Caco-2 (cell line): ENCODE measurements around the gene STXBP1. TPM values are rescaled to one million over a fixed set of nuclear protein-coding genes. Genes with fewer than 3 reads are reported as not detected.

ENCODE experiments used
- BruUV-seq: library from RNA; stranded (reverse); fragments of 400-500 nt; replicated peaks from 2 replicates; lab custom pipeline; 2021; lab: Mats Ljungman, UMichigan
- CTCF ChIA-PET: fragments of 300-600 bp; sonication (Branson Sonifier 250); formaldehyde crosslinking; loops from one replicate; lab custom pipeline; 2022; ENCODE audit warnings: antibody characterized with exemption; lab: Charles Lee
- POLR2A ChIA-PET: fragments of 300-600 bp; sonication (Branson Sonifier 250); formaldehyde crosslinking; loops from one replicate; lab custom pipeline; 2022; ENCODE audit warnings: antibody characterized with exemption; lab: Charles Lee
- DNase-seq, 2 experiments: peaks; one replicate each; pipeline versions ENCODE4 v3.0.0 to v3.0.0-alpha.2; 2020 to 2022
- H3K27me3 ChIP-seq: replicated peaks from 2 replicates; pipeline ENCODE4 v1.6.0; 2011; ENCODE audit warnings: low read length; ENCODE audit not compliant: control insufficient read depth, insufficient read depth
- H3K36me3 ChIP-seq: 2 replicates; pipeline ENCODE4 v1.5.1; 2011; ENCODE audit warnings: low read length; ENCODE audit not compliant: control insufficient read depth, insufficient read depth
- H3K4me1 ChIP-seq: fragments of 250-450 bp; sonication (Bioruptor Pico); 2 replicates; pipeline ENCODE4 v1.5.1; 2020; ENCODE audit warnings: mild to moderate bottlenecking
- H3K4me3 ChIP-seq: 2 replicates; pipeline ENCODE4 v1.5.1; 2011; ENCODE audit warnings: low read depth, mild to moderate bottlenecking, control low read depth, low read length
- H3K9me3 ChIP-seq: fragments of 250-450 bp; sonication (Bioruptor Pico); 2 replicates; pipeline ENCODE4 v1.5.1; 2020; ENCODE audit warnings: mild to moderate bottlenecking, moderate library complexity
- H3K27ac Mint-ChIP-seq: one replicate; pipeline ENCODE4 v1.8.0; 2022; ENCODE audit warnings: mixed read lengths; ENCODE audit not compliant: unreplicated experiment
- H3K27me3 Mint-ChIP-seq: one replicate; pipeline ENCODE4 v1.8.0; 2022; ENCODE audit warnings: mixed read lengths; ENCODE audit not compliant: insufficient read depth, unreplicated experiment
- H3K36me3 Mint-ChIP-seq: one replicate; pipeline ENCODE4 v1.8.0; 2022; ENCODE audit warnings: mild to moderate bottlenecking, mixed read lengths; ENCODE audit not compliant: insufficient read depth, unreplicated experiment
- H3K4me1 Mint-ChIP-seq: one replicate; pipeline ENCODE4 v1.8.0; 2022; ENCODE audit warnings: low read depth, mixed read lengths; ENCODE audit not compliant: unreplicated experiment
- H3K4me3 Mint-ChIP-seq: one replicate; pipeline ENCODE4 v1.8.0; 2022; ENCODE audit warnings: mild to moderate bottlenecking, moderate library complexity, mixed read lengths; ENCODE audit not compliant: unreplicated experiment
- H3K9me3 Mint-ChIP-seq: one replicate; pipeline ENCODE4 v1.8.0; 2022; ENCODE audit warnings: mixed read lengths; ENCODE audit not compliant: unreplicated experiment
- intact Hi-C: fragments of 100-400 bp; cut with micrococcal nuclease; formaldehyde crosslinking; loops from one replicate; pipeline ENCODE4 v1.10.0; 2022; ENCODE audit not compliant: unreplicated experiment
- total RNA-seq: library from RNA; stranded (reverse); gene quantifications from 2 replicates; pipeline ENCODE4 v1.2.3, GENCODE V29; 2022
- TF ChIP-seq, protein P1 (sequence below), 2 experiments: fragments of 200-600 bp in 1 of 2; IDR thresholded peaks; 1 replicate in 1 of 2; 2 replicates in 1 of 2; pipeline versions ENCODE4 v1.5.1 to v1.8.0; 2011 to 2022; ENCODE audit warnings: antibody characterized with exemption in 1 of 2, control low read depth in 1 of 2, inconsistent platforms in 1 of 2, low read depth in 1 of 2, low read length in 1 of 2, mild to moderate bottlenecking in 1 of 2, moderate library complexity in 1 of 2; ENCODE audit not compliant: insufficient read depth in 1 of 2, severe bottlenecking in 1 of 2, unreplicated experiment in 1 of 2

Gene STXBP1
- total RNA-seq, 1 experiment from 2014 or later, result 5.5 TPM

DNA sequence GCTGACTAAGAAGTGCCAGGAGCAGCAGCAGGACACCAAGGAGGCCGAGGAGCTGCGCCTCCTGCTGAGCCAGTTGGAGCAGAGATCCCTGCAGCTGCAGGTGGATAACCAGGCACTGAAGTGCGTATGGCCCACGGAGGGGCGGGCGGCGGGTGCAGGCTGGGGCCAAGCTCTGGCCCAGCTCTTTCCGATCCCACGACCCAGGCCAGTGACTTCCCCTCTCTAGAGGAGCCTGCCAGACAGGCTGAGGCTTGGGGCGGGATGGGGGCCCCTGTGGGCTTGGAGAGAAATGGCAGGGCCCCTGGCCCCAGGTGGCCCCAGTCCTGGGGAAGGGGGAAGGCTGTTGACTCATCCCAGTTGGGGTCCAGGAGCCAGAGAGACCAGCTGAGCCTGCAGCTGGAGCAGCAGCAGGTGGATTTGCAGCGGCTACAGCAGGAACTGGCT lies 99.8 kb downstream of the STXBP1 start:
- peaks cover 4% of the 10 kb centered on the region; the same call in 1 of the 2 replicates for H3K4me1 ChIP-seq
- no peak for DNase-seq
- TF ChIP-seq, protein P1, sequence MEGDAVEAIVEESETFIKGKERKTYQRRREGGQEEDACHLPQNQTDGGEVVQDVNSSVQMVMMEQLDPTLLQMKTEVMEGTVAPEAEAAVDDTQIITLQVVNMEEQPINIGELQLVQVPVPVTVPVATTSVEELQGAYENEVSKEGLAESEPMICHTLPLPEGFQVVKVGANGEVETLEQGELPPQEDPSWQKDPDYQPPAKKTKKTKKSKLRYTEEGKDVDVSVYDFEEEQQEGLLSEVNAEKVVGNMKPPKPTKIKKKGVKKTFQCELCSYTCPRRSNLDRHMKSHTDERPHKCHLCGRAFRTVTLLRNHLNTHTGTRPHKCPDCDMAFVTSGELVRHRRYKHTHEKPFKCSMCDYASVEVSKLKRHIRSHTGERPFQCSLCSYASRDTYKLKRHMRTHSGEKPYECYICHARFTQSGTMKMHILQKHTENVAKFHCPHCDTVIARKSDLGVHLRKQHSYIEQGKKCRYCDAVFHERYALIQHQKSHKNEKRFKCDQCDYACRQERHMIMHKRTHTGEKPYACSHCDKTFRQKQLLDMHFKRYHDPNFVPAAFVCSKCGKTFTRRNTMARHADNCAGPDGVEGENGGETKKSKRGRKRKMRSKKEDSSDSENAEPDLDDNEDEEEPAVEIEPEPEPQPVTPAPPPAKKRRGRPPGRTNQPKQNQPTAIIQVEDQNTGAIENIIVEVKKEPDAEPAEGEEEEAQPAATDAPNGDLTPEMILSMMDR (IDR thresholded peaks at IDR 0.05; ENCODE audit: insufficient read depth in 1 of 2, low read depth in 1 of 2, low read length in 1 of 2, severe bottlenecking in 1 of 2, unreplicated experiment in 1 of 2), result no peak
- Mint-ChIP-seq H3K27ac (no peak overlapping the region), H3K9me3 (peaks cover 9% of the 10 kb centered on the region), H3K4me3 (no peak overlapping the region), H3K27me3 (no peaks in the 10 kb centered on the region), H3K4me1 (peaks cover 7% of the 10 kb centered on the region), H3K36me3 (peaks cover 6% of the 10 kb centered on the region)
- H3K4me3 ChIP-seq, result no peak overlapping the region
- ChIA-PET POLR2A (no interaction called here), CTCF (no interaction called here)
- H3K36me3 ChIP-seq, result no peaks in the 10 kb centered on the region
- intact Hi-C loops, result no loop called here
- no peaks in the 10 kb centered on the region for H3K9me3 ChIP-seq
- BruUV-seq, result no TSS peak
- H3K27me3 ChIP-seq, result no peaks in the 10 kb centered on the region

DNA sequence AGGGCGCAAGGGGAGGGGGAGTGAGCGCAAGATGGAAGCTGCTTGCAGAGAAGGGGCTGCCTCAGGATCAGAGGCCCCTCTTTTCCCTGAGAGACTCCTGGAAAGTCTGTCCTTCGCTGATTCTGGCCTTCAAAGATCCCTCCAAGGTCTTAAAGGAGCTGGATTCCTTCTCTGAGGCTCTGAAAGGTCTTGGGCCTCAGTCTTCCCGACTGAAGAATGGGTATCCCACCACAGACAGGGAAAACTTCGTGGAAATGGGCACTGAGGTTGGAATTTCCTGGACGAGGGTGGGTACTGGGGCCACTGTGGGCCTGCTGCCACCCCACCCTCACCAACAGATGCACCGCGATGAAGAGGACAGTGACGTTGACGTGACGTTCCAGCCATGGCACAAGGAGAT lies 100.3 kb downstream of the STXBP1 start:
- Mint-ChIP-seq H3K36me3 (peaks cover 6% of the 10 kb centered on the region), H3K27ac (no peak overlapping the region), H3K9me3 (peaks cover 9% of the 10 kb centered on the region), H3K4me1 (peaks cover 7% of the 10 kb centered on the region), H3K4me3 (no peak overlapping the region), H3K27me3 (no peaks in the 10 kb centered on the region)
- H3K36me3 ChIP-seq, result no peaks in the 10 kb centered on the region
- H3K27me3 ChIP-seq, result no peaks in the 10 kb centered on the region
- H3K4me3 ChIP-seq, result no peak overlapping the region
- BruUV-seq, result no TSS peak
- peaks cover 4% of the 10 kb centered on the region; the same call in 1 of the 2 replicates for H3K4me1 ChIP-seq
- TF ChIP-seq, protein P1 (IDR thresholded peaks at IDR 0.05; ENCODE audit: insufficient read depth in 1 of 2, low read depth in 1 of 2, low read length in 1 of 2, severe bottlenecking in 1 of 2, unreplicated experiment in 1 of 2), result no peak
- CTCF ChIA-PET, result no interaction called here
- DNase-seq, result no peak
- POLR2A ChIA-PET, result no interaction called here
- intact Hi-C loops, result no loop called here
- H3K9me3 ChIP-seq, result no peaks in the 10 kb centered on the region

DNA sequence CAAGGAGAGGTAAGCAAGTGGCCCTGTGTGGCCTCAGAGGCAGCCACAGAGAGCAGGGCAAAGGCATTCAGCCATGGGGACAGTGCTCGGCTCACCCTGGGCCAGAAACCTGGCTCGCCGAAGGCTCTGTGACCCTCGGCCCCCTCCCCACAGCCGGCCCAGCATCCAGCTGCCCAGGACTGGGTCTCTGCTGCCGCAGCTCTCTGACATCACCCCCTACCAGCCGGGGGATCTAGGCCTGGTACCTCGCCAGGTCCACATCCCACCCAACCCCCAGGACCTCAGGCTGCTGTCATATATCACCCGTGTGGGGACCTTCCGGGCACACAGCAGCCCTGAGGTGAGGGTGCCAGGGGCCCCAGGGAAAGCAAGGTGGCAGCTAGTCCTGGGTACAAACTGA lies 100.8 kb downstream of the STXBP1 start:
- intact Hi-C loops, result no loop called here
- H3K36me3 Mint-ChIP-seq, result peaks cover 6% of the 10 kb centered on the region
- ChIA-PET POLR2A (no interaction called here), CTCF (no interaction called here)
- no peak overlapping the region for H3K4me3 Mint-ChIP-seq
- TF ChIP-seq, protein P1 (IDR thresholded peaks at IDR 0.05; ENCODE audit: insufficient read depth in 1 of 2, low read depth in 1 of 2, low read length in 1 of 2, severe bottlenecking in 1 of 2, unreplicated experiment in 1 of 2), result no peak
- no peaks in the 10 kb centered on the region for H3K27me3 Mint-ChIP-seq
- Histone ChIP-seq H3K9me3 (no peaks in the 10 kb centered on the region), H3K4me1 (peaks cover 4% of the 10 kb centered on the region; the same call in 1 of the 2 replicates), H3K36me3 (no peaks in the 10 kb centered on the region), H3K4me3 (no peak overlapping the region), H3K27me3 (no peaks in the 10 kb centered on the region)
- H3K27ac Mint-ChIP-seq, result no peak overlapping the region
- no peak for DNase-seq
- H3K9me3 Mint-ChIP-seq, result peaks cover 9% of the 10 kb centered on the region
- BruUV-seq, result no TSS peak
- peaks cover 7% of the 10 kb centered on the region for H3K4me1 Mint-ChIP-seq
